ENCODE measurements around the gene ANO10. TPM values are rescaled to one million over a fixed set of nuclear protein-coding genes. Genes with fewer than 3 reads are reported as not detected.

Gene ANO10
- total and polyA plus RNA-seq, 2 of the 8 experiments (the other 6 are each of a cell fraction or from before 2014, with no cell fraction given), result 38.0 to 53.2 TPM

- H3K9ac ChIP-seq (replicated peaks in 1 of 4; ENCODE audit: extremely low read depth in 1 of 4, low read depth in 3 of 4, low read length in 3 of 4), result no peak overlapping the region
- no peak for FAIRE-seq
- no peak overlapping the region for H3K4me2 ChIP-seq (ENCODE audit: insufficient read depth in 1 of 2, low read depth in 2 of 2, low read length in 2 of 2)
- H2BK5ac ChIP-seq (ENCODE audit: low read depth, low read length), result no peak overlapping the region
- H2AFZ ChIP-seq (ENCODE audit: low read length), result no peak overlapping the region
- no peak overlapping the region for H3K14ac ChIP-seq (ENCODE audit: insufficient read length)
- no peak overlapping the region for H3K56ac ChIP-seq (replicated peaks; ENCODE audit: insufficient read length, low read depth, low read length)
- H4K5ac ChIP-seq (ENCODE audit: insufficient read length, low read depth, low read length), result no peak overlapping the region
- ChIA-PET CTCF (ENCODE audit: partially characterized antibody) (interaction anchor here (0.6 kb wide), 1 partner anchor 31 kb away, joined by 3 read pairs; no protein-coding TSS in a partner anchor), POLR2A (ENCODE audit: partially characterized antibody) (interaction anchor here (0.7 to 1.1 kb wide), 2 partner anchors 28 to 40 kb away, joined by 3 to 5 read pairs; no protein-coding TSS in a partner anchor)
- no peak overlapping the region for H4K8ac ChIP-seq (ENCODE audit: extremely low read depth, insufficient read depth, low read length)
- peaks cover 8% of the 10 kb centered on the region; the same call in 1 of the 2 replicates for H3K23me2 ChIP-seq (ENCODE audit: low read depth, low read length)
- no peak overlapping the region for H2BK12ac ChIP-seq (ENCODE audit: low read depth, low read length)
- no peak overlapping the region for H2BK120ac ChIP-seq (replicated peaks; ENCODE audit: low read depth, low read length)
- DNase-seq (ENCODE audit: low read depth in 1 of 2, low spot score in 2 of 2), result no peak
- H3K4ac ChIP-seq (replicated peaks; ENCODE audit: insufficient read length, low read depth, low read length), result no peak overlapping the region
- no peak overlapping the region for H3K18ac ChIP-seq (ENCODE audit: extremely low read depth, low read length)
- no peak overlapping the region for H2BK15ac ChIP-seq (ENCODE audit: low read length)
- H4K20me1 ChIP-seq (replicated peaks in 1 of 2; ENCODE audit: control insufficient read depth in 1 of 2, insufficient read depth in 2 of 2, low read length in 2 of 2), result no peaks in the 10 kb centered on the region
- H3K27me3 ChIP-seq (replicated peaks in 1 of 4; ENCODE audit: control insufficient read depth in 3 of 4, extremely low read depth in 1 of 4, insufficient read depth in 3 of 4, low read length in 3 of 4), result no peaks in the 10 kb centered on the region
- H2AK5ac ChIP-seq (ENCODE audit: low read depth, low read length), result no peak overlapping the region
- no peak overlapping the region for H3K23ac ChIP-seq (ENCODE audit: insufficient read length)
- no peaks in the 10 kb centered on the region for H3K9me3 ChIP-seq (ENCODE audit: insufficient read depth in 2 of 2, low read depth in 1 of 2, low read length in 1 of 2)
- peak overlapping the region in 1 of 4 experiments; percentile 97; a peak in 1 of 8 replicates for H3K4me3 ChIP-seq (ENCODE audit: extremely low read depth in 1 of 4, insufficient read depth in 2 of 4, low read depth in 3 of 4, low read length in 4 of 4)
- TF ChIP-seq RBBP5 (IDR thresholded peaks at IDR 0.05; ENCODE audit: borderline replicate concordance, low read depth, low read length), result no peak
- TF ChIP-seq SIN3A (conservative IDR thresholded peaks at IDR 0.05 in 1 of 2, IDR thresholded peaks at IDR 0.05 in 1 of 2; ENCODE audit: low read depth in 1 of 2, low read length in 2 of 2), result no peak
- TF ChIP-seq CHD2 (IDR thresholded peaks at IDR 0.05; ENCODE audit: low read length), result no peak
- no peak for TF ChIP-seq TAF1 (IDR thresholded peaks at IDR 0.05; ENCODE audit: low read depth, low read length)
- TF ChIP-seq EZH2 (IDR thresholded peaks at IDR 0.05; ENCODE audit: low read depth, low read length, severe bottlenecking), result no peak
- TF ChIP-seq CREB1 (IDR thresholded peaks at IDR 0.05), result no peak
- no peak for TF ChIP-seq YY1 (IDR thresholded peaks at IDR 0.05; ENCODE audit: low read depth, low read length)
- no peak overlapping the region for H2BK20ac ChIP-seq (ENCODE audit: low read length)
- no peaks in the 10 kb centered on the region for H3K36me3 ChIP-seq (ENCODE audit: control insufficient read depth in 2 of 4, insufficient read depth in 4 of 4, low read length in 3 of 4)
- H3K79me1 ChIP-seq (ENCODE audit: low read depth, low read length), result peaks cover 9% of the 10 kb centered on the region
- no peak overlapping the region for H3K27ac ChIP-seq (ENCODE audit: low read depth, low read length)
- WGBS, 2 experiments (ENCODE audit: extremely low coverage in 1 of 2, insufficient coverage in 1 of 2, insufficient read length in 1 of 2, insufficient replicate concordance in 2 of 2, low coverage in 1 of 2, low lambda C conversion rate in 2 of 2, missing lambda C conversion rate in 1 of 2), result 94 to 100% methylated on average over 1 to 5 of the region's 5 CpGs
- H3K79me2 ChIP-seq (ENCODE audit: control insufficient read depth in 1 of 2, insufficient read depth in 2 of 2, low read length in 2 of 2), result peaks cover 0 to 56% of the 10 kb centered on the region in 2 experiments; a peak in 2 of 4 replicates
- H4K91ac ChIP-seq (replicated peaks; ENCODE audit: insufficient read length, low read length), result no peak overlapping the region
- peaks cover 0 to 3% (median 1%) of the 10 kb centered on the region in 4 experiments; a peak in 2 of 7 replicates for H3K4me1 ChIP-seq (replicated peaks in 1 of 4; ENCODE audit: control insufficient read depth in 3 of 4, insufficient read depth in 4 of 4, low read length in 3 of 4)
These were observed 2.2 kb downstream of the ANO10 start for GRCh38 chr3:43619588-43619987.

All from H1 (cell line).